ENCODE measurements around the gene DMRTC2.
"Not testable (repeated sequence)": the region's sequence is repeated elsewhere in the genome, so short reads cannot be mapped to it uniquely, and the experiment has no call there.

Gene DMRTC2

DNA sequence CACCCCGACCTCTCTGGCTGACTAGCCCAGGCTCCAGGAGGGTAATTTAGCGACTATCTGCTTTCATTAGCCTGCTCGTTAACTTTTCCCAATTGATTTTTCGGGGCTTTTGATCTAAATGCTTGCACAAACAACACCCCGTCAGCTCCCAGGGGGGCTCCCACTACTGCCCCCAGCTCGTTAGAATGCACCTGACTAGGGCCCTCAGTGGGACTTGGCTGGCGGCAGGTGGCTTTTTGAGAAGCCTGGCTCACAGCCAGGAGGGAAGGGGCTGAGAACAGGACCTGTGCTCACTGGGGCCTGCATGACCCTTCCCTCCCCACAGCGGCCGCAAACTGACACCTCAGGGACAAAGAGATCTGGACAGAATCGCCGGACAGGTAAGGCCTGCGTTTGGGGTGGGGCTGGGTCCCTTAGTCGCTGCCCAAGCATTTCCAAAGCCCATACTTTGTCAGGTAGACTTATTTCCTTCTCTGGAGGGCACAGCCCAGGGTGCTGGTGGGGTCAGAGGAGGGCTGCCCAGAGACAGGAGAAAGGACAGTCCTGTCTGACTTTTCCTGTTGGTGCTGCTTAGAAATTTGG lies 24.6 kb downstream of the DMRTC2 start:
- TF ChIP-seq, protein P1, sequence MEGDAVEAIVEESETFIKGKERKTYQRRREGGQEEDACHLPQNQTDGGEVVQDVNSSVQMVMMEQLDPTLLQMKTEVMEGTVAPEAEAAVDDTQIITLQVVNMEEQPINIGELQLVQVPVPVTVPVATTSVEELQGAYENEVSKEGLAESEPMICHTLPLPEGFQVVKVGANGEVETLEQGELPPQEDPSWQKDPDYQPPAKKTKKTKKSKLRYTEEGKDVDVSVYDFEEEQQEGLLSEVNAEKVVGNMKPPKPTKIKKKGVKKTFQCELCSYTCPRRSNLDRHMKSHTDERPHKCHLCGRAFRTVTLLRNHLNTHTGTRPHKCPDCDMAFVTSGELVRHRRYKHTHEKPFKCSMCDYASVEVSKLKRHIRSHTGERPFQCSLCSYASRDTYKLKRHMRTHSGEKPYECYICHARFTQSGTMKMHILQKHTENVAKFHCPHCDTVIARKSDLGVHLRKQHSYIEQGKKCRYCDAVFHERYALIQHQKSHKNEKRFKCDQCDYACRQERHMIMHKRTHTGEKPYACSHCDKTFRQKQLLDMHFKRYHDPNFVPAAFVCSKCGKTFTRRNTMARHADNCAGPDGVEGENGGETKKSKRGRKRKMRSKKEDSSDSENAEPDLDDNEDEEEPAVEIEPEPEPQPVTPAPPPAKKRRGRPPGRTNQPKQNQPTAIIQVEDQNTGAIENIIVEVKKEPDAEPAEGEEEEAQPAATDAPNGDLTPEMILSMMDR (IDR thresholded peaks at IDR 0.05; ENCODE audit: low read depth, low read length), result no peak
- DNase-seq (ENCODE audit: extremely low read depth, low read depth), result no peak

- TF ChIP-seq, protein P1 (IDR thresholded peaks at IDR 0.05; ENCODE audit: low read depth, low read length), result no peak
- no peak for DNase-seq (ENCODE audit: extremely low read depth, low read depth)
Measured at GRCh38 chr19:41870401-41870873, 25.6 kb downstream of the DMRTC2 start.

GRCh38 chr19:41871573-41872383 lies 26.9 kb downstream of the DMRTC2 start:
- TF ChIP-seq, protein P1 (IDR thresholded peaks at IDR 0.05; ENCODE audit: low read depth, low read length), result no peak
- DNase-seq (ENCODE audit: extremely low read depth, low read depth), result no peak

DNA sequence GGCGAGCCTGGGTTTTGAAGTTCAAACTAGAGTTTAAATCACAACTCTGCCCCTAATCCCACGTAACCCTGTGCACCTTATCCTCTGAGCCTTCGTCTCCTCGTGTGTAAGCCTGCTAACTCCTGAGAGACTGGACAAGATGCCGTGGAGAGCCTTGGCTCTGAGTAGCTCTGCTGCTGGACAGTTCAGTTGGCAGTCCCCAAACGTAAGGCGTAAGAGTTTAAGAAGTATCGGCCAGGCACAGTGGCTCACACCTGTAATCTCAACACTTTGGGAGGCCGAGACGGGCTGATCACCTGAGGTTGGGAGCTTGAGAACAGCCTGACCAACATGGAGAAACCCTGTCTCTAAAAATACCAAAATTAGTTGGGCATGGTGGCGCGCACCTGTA lies 27.5 kb downstream of the DMRTC2 start:
- no peak for DNase-seq (ENCODE audit: extremely low read depth, low read depth)

DNA sequence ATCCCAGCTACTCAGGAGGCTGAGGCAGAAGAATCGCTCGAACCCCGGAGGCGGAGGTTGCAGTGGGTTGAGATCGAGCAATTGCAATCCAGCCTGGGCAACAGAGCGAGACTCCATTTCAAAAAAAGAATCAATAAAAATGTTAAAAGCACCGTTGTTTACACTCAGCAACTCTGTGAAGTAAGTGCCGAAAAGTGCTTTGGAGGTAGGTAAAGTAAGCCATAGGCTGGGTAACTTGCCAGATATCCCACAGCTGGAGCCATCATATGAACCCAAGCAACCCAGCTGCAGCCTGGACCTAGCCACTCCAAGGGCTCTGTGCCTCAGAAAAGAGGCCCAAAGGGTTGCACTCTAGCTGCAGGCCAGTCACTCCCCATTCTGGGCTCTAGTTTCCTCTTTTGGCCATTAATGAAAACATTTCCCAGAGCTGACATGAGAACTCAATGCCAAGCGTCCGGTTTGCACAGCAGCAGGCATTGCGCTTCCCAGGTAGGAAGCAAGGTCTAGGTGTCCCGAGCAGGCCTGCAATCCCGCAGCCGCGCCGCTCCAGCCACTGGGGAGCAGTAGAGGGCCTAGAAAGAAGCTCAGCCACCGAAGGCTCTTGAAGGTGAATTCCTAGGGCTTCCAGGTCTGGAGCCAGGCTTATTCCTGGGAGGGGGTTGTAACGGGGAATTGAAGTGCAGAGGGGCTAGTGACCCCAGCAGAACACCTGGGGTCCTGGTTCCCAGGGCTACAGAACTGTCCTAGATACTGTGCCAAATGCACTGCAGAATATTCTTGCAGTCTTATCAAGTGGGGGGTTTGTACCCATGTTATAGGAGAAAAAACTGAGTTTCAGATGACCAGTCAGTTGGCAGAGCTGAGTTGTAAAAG lies 28.2 kb downstream of the DMRTC2 start:
- TF ChIP-seq, protein P1 (IDR thresholded peaks at IDR 0.05; ENCODE audit: low read depth, low read length), result peak; percentile 68

More for the DNA sequence above, 27.5 kb downstream of the DMRTC2 start:
- TF ChIP-seq, protein P1 (IDR thresholded peaks at IDR 0.05; ENCODE audit: low read depth, low read length), result no peak

DNA sequence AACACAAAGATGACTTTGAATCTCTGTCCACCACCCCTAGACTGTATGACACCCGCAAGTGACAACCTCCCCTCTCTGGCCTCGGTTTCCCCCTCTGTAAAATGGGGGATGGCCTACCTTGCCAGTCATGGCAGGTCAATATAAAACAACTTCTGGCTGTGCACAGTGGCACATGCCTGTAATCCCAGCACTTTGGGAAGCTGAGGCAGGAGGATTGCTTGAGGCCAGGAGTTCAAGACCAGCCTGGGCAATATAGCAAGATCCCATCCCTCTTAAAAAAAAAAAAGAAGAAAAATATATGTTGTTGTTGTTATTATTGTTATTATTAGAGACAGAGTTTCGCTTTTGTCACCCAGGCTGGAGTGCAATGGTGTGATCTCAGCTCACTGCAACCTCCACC lies 31.1 kb downstream of the DMRTC2 start:
- not testable (repeated sequence) for DNase-seq (ENCODE audit: extremely low read depth, low read depth)

More for the DNA sequence above, 28.2 kb downstream of the DMRTC2 start:
- DNase-seq (ENCODE audit: extremely low read depth, low read depth), result no peak

All from AG09319 (cell line).